Measurements from ENCODE around the gene ANO10. TPM values are rescaled to one million over a fixed set of nuclear protein-coding genes. Genes with fewer than 3 reads are reported as not detected.

ANO10 gene
- total and polyA plus RNA-seq, 2 of the 8 experiments (the other 6 are each of a cell fraction or from before 2014, with no cell fraction given), result 38.0 to 53.2 TPM

DNA sequence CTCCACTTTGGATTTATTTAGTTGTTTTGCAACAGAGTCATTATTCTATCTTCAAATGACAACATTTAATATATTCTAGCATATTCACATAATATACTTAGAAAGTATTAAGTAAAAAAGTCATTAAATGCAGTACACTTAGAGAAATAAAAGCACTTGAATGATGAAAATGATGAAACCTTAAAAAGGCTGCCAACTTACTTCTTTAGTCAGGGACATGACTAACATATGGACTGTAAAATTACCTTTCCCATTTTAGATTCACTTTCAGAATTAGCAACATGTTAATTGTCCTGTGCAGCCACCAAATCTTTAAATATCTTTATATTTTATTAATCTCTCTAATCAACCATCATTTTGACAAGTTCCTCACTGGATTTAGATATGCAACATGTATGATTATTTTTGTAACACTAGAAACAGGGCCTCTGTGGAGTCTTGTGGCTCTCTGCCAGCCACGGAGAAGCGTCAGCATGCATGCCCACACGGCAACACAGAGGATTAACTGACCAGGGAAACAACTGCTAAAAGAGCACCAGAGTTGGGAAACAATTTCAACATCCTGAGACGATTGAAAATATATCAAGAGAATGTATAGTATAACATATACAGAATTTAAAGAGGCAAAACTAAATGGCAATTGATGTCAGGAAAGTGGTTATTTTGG lies 95.7 kb downstream of the ANO10 start (continued):
- TF ChIP-seq POLR2AphosphoS5 (IDR thresholded peaks at IDR 0.05; ENCODE audit: low read depth, low read length) (no peak), SAP30 (IDR thresholded peaks at IDR 0.05; ENCODE audit: insufficient read depth, insufficient replicate concordance, low read length) (no peak)

All from H1 (cell line).